HepG2 (cell line): Measurements from ENCODE around the gene VPS4A. TPM values are rescaled to one million over a fixed set of nuclear protein-coding genes. Genes with fewer than 3 reads are reported as not detected.

Source experiments
- ATAC-seq: fragments of 200-7000 bp; cut with Tn5 transposase; 3 replicates; pipeline ENCODE4 v1.9.1; 2020; ENCODE audit warnings: mild to moderate bottlenecking, moderate library complexity
- BruUV-seq: library from RNA; stranded (reverse); fragments of 400-500 nt; replicated peaks from 2 replicates; lab custom pipeline; 2021; lab: Mats Ljungman, UMichigan
- CTCF ChIA-PET: fragments of 300-600 bp; formaldehyde crosslinking; extraction: SDS; loops from one replicate; lab custom pipeline; 2021; ENCODE audit warnings: low total read pairs, inconsistent platforms, low intra/inter-chr PET ratio; lab: Yijun Ruan, JAX
- POLR2A ChIA-PET: fragments of 350-600 bp; sonication (Branson Sonifier 250); formaldehyde crosslinking; loops from one replicate; lab custom pipeline; 2020; ENCODE audit warnings: antibody characterized with exemption, inconsistent platforms; lab: Yijun Ruan, JAX
- DNase-seq: peaks from one replicate; pipeline ENCODE4 v3.0.0-alpha.2; 2015; ENCODE audit warnings: low spot score
- FAIRE-seq: peaks from 3 replicates; lab custom pipeline; 2011; peaks lifted over from hg19 to GRCh38; lab: Jason Lieb, UNC
- H2AFZ ChIP-seq: one replicate; pipeline ENCODE4 v1.6.1; 2011; ENCODE audit warnings: low read length, inconsistent platforms
- H3K27ac ChIP-seq: fragments of 300-600 bp; 3 replicates; pipeline ENCODE4 v1.8.0; 2011; ENCODE audit warnings: mixed run types, mild to moderate bottlenecking, mixed read lengths, low read length, inconsistent platforms; ENCODE audit not compliant: insufficient read depth; ENCODE audit errors: extremely low read length
- H3K27me3 ChIP-seq, 2 experiments: fragments of 200-600 bp in 1 of 2; 2 replicates in 1 of 2; 3 replicates in 1 of 2; pipeline versions ENCODE4 v1.6.0 to v1.8.0; 2011; ENCODE audit warnings: low read length in 2 of 2, mild to moderate bottlenecking in 2 of 2, moderate library complexity in 2 of 2, inconsistent platforms in 1 of 2; ENCODE audit not compliant: insufficient read depth in 2 of 2, control insufficient read depth in 1 of 2
- H3K36me3 ChIP-seq, 2 experiments: fragments of 200-600 bp in 1 of 2; replicated peaks in 1 of 2; 2 replicates in 1 of 2; 3 replicates in 1 of 2; pipeline versions ENCODE4 v1.5.1 to v1.8.0; 2011; ENCODE audit warnings: low read length in 2 of 2, inconsistent platforms in 1 of 2; ENCODE audit not compliant: insufficient read depth in 2 of 2, control insufficient read depth in 1 of 2
- H3K4me1 ChIP-seq: 2 replicates; pipeline ENCODE4 v1.5.1; 2012; ENCODE audit warnings: low read length, inconsistent platforms; ENCODE audit not compliant: insufficient read depth
- H3K4me2 ChIP-seq: 2 replicates; pipeline ENCODE4 v1.6.0; 2011; ENCODE audit warnings: low read depth, low read length, inconsistent platforms
- H3K4me3 ChIP-seq, 3 experiments: fragments of 200-600 bp in 1 of 3; sonication (generic), shearing (Covaris generic) in 1 of 3; replicated peaks in 1 of 3; 2 replicates each; pipeline ENCODE4 v1.5.1; 2011 to 2016; ENCODE audit warnings: low read length in 3 of 3, inconsistent platforms in 2 of 3, low read depth in 2 of 3, mild to moderate bottlenecking in 2 of 3, control low read depth in 1 of 3, mixed read lengths in 1 of 3; ENCODE audit not compliant: insufficient read depth in 1 of 3
- H3K79me2 ChIP-seq: one replicate; pipeline ENCODE4 v1.6.1; 2011; ENCODE audit warnings: low read length, inconsistent platforms; ENCODE audit not compliant: insufficient read depth
- H3K9ac ChIP-seq: 2 replicates; pipeline ENCODE4 v1.6.0; 2011; ENCODE audit warnings: mild to moderate bottlenecking, low read depth, low read length, inconsistent platforms; ENCODE audit not compliant: insufficient read depth
- H3K9me3 ChIP-seq: 2 replicates; pipeline ENCODE4 v1.5.1; 2012; ENCODE audit warnings: mild to moderate bottlenecking, low read length
- H4K20me1 ChIP-seq: 2 replicates; pipeline ENCODE4 v1.6.0; 2011; ENCODE audit warnings: inconsistent platforms, mild to moderate bottlenecking, low read length, moderate library complexity; ENCODE audit not compliant: insufficient read depth
- NAIF1 ChIP-seq: sonication (generic); formaldehyde crosslinking; IDR thresholded peaks from 2 replicates; pipeline ENCODE4 v1.5.0; 2020; ENCODE audit warnings: mild to moderate bottlenecking, missing genetic modification reagents, borderline replicate concordance
- NRL ChIP-seq: sonication (generic); formaldehyde crosslinking; IDR thresholded peaks from 2 replicates; pipeline ENCODE4 v1.5.0; 2020; ENCODE audit warnings: missing genetic modification reagents, mild to moderate bottlenecking, moderate library complexity, borderline replicate concordance
- RBM22 ChIP-seq: fragments of 200-400 bp; formaldehyde crosslinking; optimal IDR thresholded peaks from 2 replicates; pipeline ENCODE3; 2017; ENCODE audit warnings: mild to moderate bottlenecking, low read length, moderate library complexity
- SMYD3 ChIP-seq: sonication (generic); formaldehyde crosslinking; IDR thresholded peaks from 2 replicates; pipeline ENCODE4 v1.8.1; 2023; ENCODE audit warnings: mild to moderate bottlenecking, missing genetic modification reagents
- ZNF362 ChIP-seq: sonication (generic); formaldehyde crosslinking; IDR thresholded peaks from 2 replicates; pipeline ENCODE4 v1.4.0; 2020; ENCODE audit warnings: missing genetic modification reagents, mild to moderate bottlenecking, borderline replicate concordance
- ZNF781 ChIP-seq: sonication (generic); formaldehyde crosslinking; IDR thresholded peaks from 2 replicates; pipeline ENCODE4 v1.5.1; 2020; ENCODE audit warnings: borderline replicate concordance, mild to moderate bottlenecking, missing genetic modification reagents; ENCODE audit errors: not compliant biosample characterization
- ZSCAN9 ChIP-seq: IDR thresholded peaks from 2 replicates; pipeline ENCODE4 v1.6.1; 2016; ENCODE audit warnings: borderline replicate concordance
- WGBS: methylation state at CpG from one replicate; pipeline ENCODE4 v1.1.6; 2017; ENCODE audit warnings: low lambda C conversion rate; 5-methylcytosine and 5-hydroxymethylcytosine counted together
- in situ Hi-C: cut with HindIII; loops from 2 replicates; pipeline ENCODE4 v1.10.0; 2017; ENCODE audit warnings: low pct_unique_long_range_greater_than_20kb; ENCODE audit not compliant: extremely low pct_ligation_motif_present
- intact Hi-C: fragments of 100-400 bp; cut with micrococcal nuclease; formaldehyde crosslinking; loops from one replicate; pipeline ENCODE4 v1.10.0; 2022; ENCODE audit not compliant: unreplicated experiment
- polyA plus RNA-seq, 8 experiments: library from polyadenylated mRNA; depleted of rRNA in 3 of 8; stranded (reverse) in 7 of 8; unstranded in 1 of 8; fragments of >200 nt; fragmentation: Illumina TruSeq in 4 of 8; extraction: Trizol in 4 of 8; gene quantifications; 2 replicates each; pipeline versions ENCODE4 v1.2.1 to v1.2.3, GENCODE V29; 2011 to 2016; ENCODE audit warnings: low read depth in 4 of 8, missing spikeins in 1 of 8, mixed read lengths in 1 of 8; ENCODE audit not compliant: insufficient read depth in 1 of 8
- total RNA-seq, 5 experiments: library from RNA; depleted of rRNA; stranded (reverse); fragments of >200 nt; fragmentation: Illumina TruSeq; extraction: Trizol; gene quantifications; 2 replicates each; pipeline ENCODE4 v1.2.3, GENCODE V29; 2016; ENCODE audit warnings: low read depth in 1 of 5
- TF ChIP-seq, protein P1 (sequence below): sonication (generic); formaldehyde crosslinking; IDR thresholded peaks from 2 replicates; pipeline ENCODE4 v1.5.1; 2020; ENCODE audit warnings: missing genetic modification reagents, mild to moderate bottlenecking, borderline replicate concordance

Gene VPS4A
- total and polyA plus RNA-seq, 2 of the 13 experiments (the other 11 are each of a cell fraction or from before 2014, with no cell fraction given) = 13.2 to 27.9 TPM

DNA sequence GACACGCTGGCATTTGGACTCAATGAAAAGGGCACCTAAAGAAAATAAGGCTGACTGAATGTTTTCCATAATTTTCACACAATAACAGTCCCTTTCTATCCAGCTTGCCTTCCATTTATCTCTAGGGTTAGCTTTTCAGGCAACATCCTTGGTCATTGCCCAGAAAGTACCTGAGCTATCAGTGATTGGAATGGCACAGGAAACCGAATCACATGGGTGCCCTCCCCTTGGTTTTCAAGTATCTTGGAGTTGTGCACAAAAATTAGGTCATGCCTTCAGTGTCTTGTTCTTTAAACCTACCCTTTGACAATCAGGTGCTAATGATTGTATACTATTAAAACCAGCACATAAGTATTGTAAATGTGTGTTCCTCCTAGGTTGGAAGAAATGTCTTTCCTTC is 3.3 kb upstream of the VPS4A start (continued):
- TF ChIP-seq NAIF1 (CRISPR knock-in tag) (no peak), RBM22 (no peak), SMYD3 (CRISPR knock-in tag) (no peak), ZSCAN9 (CRISPR knock-in tag) (no peak)

DNA sequence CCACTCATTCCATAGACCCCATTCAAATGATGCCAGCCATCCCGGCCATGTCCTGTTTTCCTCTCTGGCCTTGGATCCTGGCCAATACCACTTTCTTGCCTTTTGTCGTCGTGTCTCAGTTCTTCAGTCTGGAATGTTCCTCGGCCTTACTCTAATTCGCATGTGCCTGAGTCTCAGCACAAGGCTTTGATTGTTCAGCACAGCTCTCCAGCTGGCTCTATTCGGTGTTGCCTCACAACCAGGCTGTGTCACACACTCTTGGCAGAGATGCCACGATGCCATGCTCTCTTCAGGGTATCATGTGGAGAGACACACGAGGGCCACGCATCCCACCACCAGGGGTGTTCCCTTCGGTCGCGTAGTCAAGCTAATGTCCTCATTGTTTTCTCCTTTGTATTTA is 1.8 kb upstream of the VPS4A start:
- in situ Hi-C loops = no loop called here

More for the DNA sequence above, 1.8 kb upstream of the VPS4A start:
- Histone ChIP-seq H3K9me3 (no peaks in the 10 kb centered on the region), H3K27ac (no peak overlapping the region), H3K4me1 (peaks cover 26% of the 10 kb centered on the region), H3K79me2 (peaks cover 17% of the 10 kb centered on the region), H3K9ac (no peak overlapping the region), H3K4me3 (no peak overlapping the region), H3K36me3 (peaks cover 0 to 3% of the 10 kb centered on the region in 2 experiments; a peak in 2 of 5 replicates), H3K4me2 (no peak overlapping the region), H3K27me3 (no peaks in the 10 kb centered on the region), H2AFZ (no peak overlapping the region), H4K20me1 (0 out of 2 replicates have a peak, but pooled peaks cover 4% of the 10 kb centered on the region)
- ATAC-seq (no peak), DNase-seq (no peak), FAIRE-seq (no peak)
- intact Hi-C loops = no loop called here
- BruUV-seq = no TSS peak
- POLR2A ChIA-PET = no interaction called here
- TF ChIP-seq ZNF362 (CRISPR knock-in tag) (0 out of 2 replicates have a peak, but pooled peaks have one; percentile 3), NRL (peak; percentile 75; the same call in 1 of the 2 replicates), ZNF781 (CRISPR knock-in tag) (no peak), RBM22 (peak; percentile 34)
- TF ChIP-seq, protein P1, sequence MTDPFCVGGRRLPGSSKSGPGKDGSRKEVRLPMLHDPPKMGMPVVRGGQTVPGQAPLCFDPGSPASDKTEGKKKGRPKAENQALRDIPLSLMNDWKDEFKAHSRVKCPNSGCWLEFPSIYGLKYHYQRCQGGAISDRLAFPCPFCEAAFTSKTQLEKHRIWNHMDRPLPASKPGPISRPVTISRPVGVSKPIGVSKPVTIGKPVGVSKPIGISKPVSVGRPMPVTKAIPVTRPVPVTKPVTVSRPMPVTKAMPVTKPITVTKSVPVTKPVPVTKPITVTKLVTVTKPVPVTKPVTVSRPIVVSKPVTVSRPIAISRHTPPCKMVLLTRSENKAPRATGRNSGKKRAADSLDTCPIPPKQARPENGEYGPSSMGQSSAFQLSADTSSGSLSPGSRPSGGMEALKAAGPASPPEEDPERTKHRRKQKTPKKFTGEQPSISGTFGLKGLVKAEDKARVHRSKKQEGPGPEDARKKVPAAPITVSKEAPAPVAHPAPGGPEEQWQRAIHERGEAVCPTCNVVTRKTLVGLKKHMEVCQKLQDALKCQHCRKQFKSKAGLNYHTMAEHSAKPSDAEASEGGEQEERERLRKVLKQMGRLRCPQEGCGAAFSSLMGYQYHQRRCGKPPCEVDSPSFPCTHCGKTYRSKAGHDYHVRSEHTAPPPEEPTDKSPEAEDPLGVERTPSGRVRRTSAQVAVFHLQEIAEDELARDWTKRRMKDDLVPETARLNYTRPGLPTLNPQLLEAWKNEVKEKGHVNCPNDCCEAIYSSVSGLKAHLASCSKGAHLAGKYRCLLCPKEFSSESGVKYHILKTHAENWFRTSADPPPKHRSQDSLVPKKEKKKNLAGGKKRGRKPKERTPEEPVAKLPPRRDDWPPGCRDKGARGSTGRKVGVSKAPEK (CRISPR knock-in tag) = no peak
- WGBS = 95% methylated on average over 12 of the region's 12 CpGs
- CTCF ChIA-PET = no interaction called here
